ENCODE measurements around the gene FRMD4B.

GRCh38 chr3:69226071-69226470 lies 159.8 kb downstream of the FRMD4B start:
- no peak for TF ChIP-seq CTCF (IDR thresholded peaks at IDR 0.05)
- TF ChIP-seq POLR2AphosphoS5 (IDR thresholded peaks at IDR 0.05): no peak
